ENCODE data around the gene GFOD2. TPM values are rescaled to one million over a fixed set of nuclear protein-coding genes. Genes with fewer than 3 reads are reported as not detected.

GFOD2 gene
- total RNA-seq, 1 donor from 2014 or later, result 21.9 TPM

GRCh38 chr16:67665598-67665997 is 53.5 kb downstream of the GFOD2 start:
- TF ChIP-seq CTCF (IDR thresholded peaks at IDR 0.05; ENCODE audit: insufficient read depth, low read length, poor library complexity, severe bottlenecking), result no peak
- Histone ChIP-seq H3K4me3 (ENCODE audit: low read depth, low read length) (peak overlapping the region; percentile 61), H3K36me3 (ENCODE audit: control insufficient read depth, insufficient read depth, low read length) (peaks cover 2% of the 10 kb centered on the region), H3K27me3 (ENCODE audit: control insufficient read depth, insufficient read depth, low read length) (no peaks in the 10 kb centered on the region)
- DNase-seq (ENCODE audit: low read depth), result no peak

GRCh38 chr16:67664871-67665270 is 54.2 kb downstream of the GFOD2 start:
- TF ChIP-seq CTCF (IDR thresholded peaks at IDR 0.05; ENCODE audit: insufficient read depth, low read length, poor library complexity, severe bottlenecking), result no peak
- Histone ChIP-seq H3K4me3 (ENCODE audit: low read depth, low read length) (no peak overlapping the region), H3K36me3 (ENCODE audit: control insufficient read depth, insufficient read depth, low read length) (peaks cover 2% of the 10 kb centered on the region), H3K27me3 (ENCODE audit: control insufficient read depth, insufficient read depth, low read length) (no peaks in the 10 kb centered on the region)
- DNase-seq (ENCODE audit: low read depth), result no peak

- no peak for TF ChIP-seq CTCF (IDR thresholded peaks at IDR 0.05; ENCODE audit: insufficient read depth, low read length, poor library complexity, severe bottlenecking)
Observed at GRCh38 chr16:67664258-67664657, 54.9 kb downstream of the GFOD2 start.

GRCh38 chr16:67663877-67664222 is 55.3 kb downstream of the GFOD2 start:
- no peak for TF ChIP-seq CTCF (IDR thresholded peaks at IDR 0.05; ENCODE audit: insufficient read depth, low read length, poor library complexity, severe bottlenecking)
- H3K36me3 ChIP-seq (ENCODE audit: control insufficient read depth, insufficient read depth, low read length), result peaks cover 2% of the 10 kb centered on the region
- DNase-seq (ENCODE audit: low read depth), result no peak
- H3K27me3 ChIP-seq (ENCODE audit: control insufficient read depth, insufficient read depth, low read length), result no peaks in the 10 kb centered on the region
- no peak overlapping the region for H3K4me3 ChIP-seq (ENCODE audit: low read depth, low read length)

More at GRCh38 chr16:67664258-67664657, 54.9 kb downstream of the GFOD2 start:
- Histone ChIP-seq H3K36me3 (ENCODE audit: control insufficient read depth, insufficient read depth, low read length) (peaks cover 2% of the 10 kb centered on the region), H3K27me3 (ENCODE audit: control insufficient read depth, insufficient read depth, low read length) (no peaks in the 10 kb centered on the region), H3K4me3 (ENCODE audit: low read depth, low read length) (no peak overlapping the region)
- DNase-seq (ENCODE audit: low read depth), result no peak

GRCh38 chr16:67663151-67663876 is 55.8 kb downstream of the GFOD2 start:
- DNase-seq (ENCODE audit: low read depth), result no peak
- Histone ChIP-seq H3K36me3 (ENCODE audit: control insufficient read depth, insufficient read depth, low read length) (peaks cover 2% of the 10 kb centered on the region), H3K27me3 (ENCODE audit: control insufficient read depth, insufficient read depth, low read length) (no peaks in the 10 kb centered on the region), H3K4me3 (ENCODE audit: low read depth, low read length) (no peak overlapping the region)
- TF ChIP-seq CTCF (IDR thresholded peaks at IDR 0.05; ENCODE audit: insufficient read depth, low read length, poor library complexity, severe bottlenecking), result peak; percentile 49

- Histone ChIP-seq H3K27me3 (ENCODE audit: control insufficient read depth, insufficient read depth, low read length) (no peaks in the 10 kb centered on the region), H3K36me3 (ENCODE audit: control insufficient read depth, insufficient read depth, low read length) (peaks cover 2% of the 10 kb centered on the region), H3K4me3 (ENCODE audit: low read depth, low read length) (no peak overlapping the region)
- no peak for TF ChIP-seq CTCF (IDR thresholded peaks at IDR 0.05; ENCODE audit: insufficient read depth, low read length, poor library complexity, severe bottlenecking)
- DNase-seq (ENCODE audit: low read depth), result no peak
Observed at GRCh38 chr16:67662653-67663010, 56.5 kb downstream of the GFOD2 start.

Measured in kidney epithelial cell (primary cell).